Gastroesophageal sphincter (tissue), 4 donors: ENCODE data around the gene CTPS2. TPM values are rescaled to one million over a fixed set of nuclear protein-coding genes. Genes with fewer than 3 reads are reported as not detected.

Experiments used
- ATAC-seq: fragments of 150-250 bp; one replicate; pipeline ENCODE4 v1.9.1; 2016; ENCODE audit warnings: mild to moderate bottlenecking, moderate library complexity
- H3K27ac ChIP-seq, 4 donors: fragments of 200-600 bp; sonication (generic) in 3 of 4; 1 replicate in 3 of 4; 2 replicates in 1 of 4; pipeline ENCODE4 v1.5.1; 2016 to 2019
- H3K27me3 ChIP-seq: fragments of 200-600 bp; sonication (generic); one replicate; pipeline ENCODE4 v1.5.1; 2019
- H3K36me3 ChIP-seq, 2 donors: fragments of 200-600 bp; sonication (generic); one replicate each; pipeline ENCODE4 v1.5.1; 2019; ENCODE audit warnings: control low read depth in 1 of 2
- H3K4me1 ChIP-seq, 3 donors: fragments of 200-600 bp; sonication (generic); 1 replicate in 2 of 3; 2 replicates in 1 of 3; pipeline ENCODE4 v1.5.1; 2016 to 2019; ENCODE audit warnings: control low read depth in 2 of 3
- H3K4me3 ChIP-seq, 2 donors: fragments of 200-600 bp; sonication (generic); one replicate each; pipeline ENCODE4 v1.5.1; 2019; ENCODE audit warnings: mild to moderate bottlenecking in 1 of 2, moderate library complexity in 1 of 2
- H3K9me3 ChIP-seq, 3 donors: fragments of 200-600 bp; sonication (generic); one replicate each; pipeline ENCODE4 v1.5.1; 2017 to 2019; ENCODE audit warnings: control low read depth in 2 of 3
- CTCF ChIP-seq, 4 experiments: fragments of 200-600 bp in 2 of 4; fragments of 450-650 bp in 2 of 4; sonication (generic) in 1 of 4; IDR thresholded peaks; one replicate each; pipeline ENCODE4 v1.5.1; 2017 to 2019; ENCODE audit warnings: antibody characterized with exemption in 4 of 4, mild to moderate bottlenecking in 2 of 4, moderate library complexity in 2 of 4
- EP300 ChIP-seq: sonication (generic); formaldehyde crosslinking; IDR thresholded peaks from one replicate; pipeline ENCODE4 v1.6.1; 2017; ENCODE audit warnings: antibody characterized with exemption, mild to moderate bottlenecking
- POLR2A ChIP-seq, 2 donors: fragments of 450-650 bp; IDR thresholded peaks; one replicate each; pipeline ENCODE4 v1.6.1; 2017; ENCODE audit warnings: antibody characterized with exemption in 2 of 2, mild to moderate bottlenecking in 2 of 2, moderate library complexity in 1 of 2
- POLR2AphosphoS5 ChIP-seq: sonication (generic); formaldehyde crosslinking; IDR thresholded peaks from one replicate; pipeline ENCODE4 v1.6.1; 2017; ENCODE audit warnings: antibody characterized with exemption
- WGBS, 2 donors: methylation state at CpG; one replicate each; pipeline ENCODE4 v1.1.5; 2018; ENCODE audit warnings: low coverage in 1 of 2; 5-methylcytosine and 5-hydroxymethylcytosine counted together
- total RNA-seq, 4 donors: library from RNA; depleted of rRNA; stranded (reverse); fragments of >200 nt; gene quantifications; one replicate each; pipeline ENCODE4 v1.1.0, GENCODE V29; 2016

Gene CTPS2
- total RNA-seq, 4 donors from 2014 or later, result 12.1 to 20.5 (median 14.0) TPM

DNA sequence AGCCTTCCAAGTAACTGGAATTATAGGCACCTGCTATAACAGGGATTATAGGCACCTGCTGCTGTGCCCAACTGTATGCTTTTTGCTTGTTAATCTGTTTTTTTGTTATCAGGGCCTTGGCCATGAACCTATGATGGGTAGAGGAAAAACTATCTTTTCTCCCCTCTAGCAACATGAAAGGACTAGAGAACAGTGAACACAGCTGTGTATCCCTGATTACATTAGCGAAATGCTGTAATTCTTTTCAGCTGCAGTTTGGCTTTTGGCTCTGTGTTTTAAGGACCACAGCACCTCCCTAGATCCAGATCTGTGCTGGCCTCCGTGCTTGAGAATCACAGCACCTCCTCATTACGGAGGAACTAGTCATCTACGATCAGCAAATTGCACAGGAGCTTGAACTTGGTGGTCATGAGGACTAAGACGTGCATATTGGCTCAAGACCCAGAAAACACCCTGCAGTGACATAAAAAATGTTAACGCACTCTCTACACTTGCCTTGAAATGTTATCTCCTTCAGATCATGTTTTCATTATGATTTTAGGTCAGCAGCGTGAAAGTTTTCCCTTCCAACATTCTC, 120.2 kb downstream of the CTPS2 start:
- TF ChIP-seq CTCF (IDR thresholded peaks at IDR 0.05) (no peak), EP300 (no peak), POLR2AphosphoS5 (no peak), POLR2A (IDR thresholded peaks at IDR 0.05) (no peak)
- Histone ChIP-seq H3K27me3 (no peaks in the 10 kb centered on the region), H3K9me3 (no peaks in the 10 kb centered on the region), H3K36me3 (peaks cover 0 to 8% of the 10 kb centered on the region in 2 donors), H3K4me3 (no peak overlapping the region), H3K27ac (no peak overlapping the region), H3K4me1 (no peaks in the 10 kb centered on the region)
- 87 to 89% methylated on average over 5 to 6 of the region's 7 CpGs for WGBS, 2 donors
- no peak for ATAC-seq

DNA sequence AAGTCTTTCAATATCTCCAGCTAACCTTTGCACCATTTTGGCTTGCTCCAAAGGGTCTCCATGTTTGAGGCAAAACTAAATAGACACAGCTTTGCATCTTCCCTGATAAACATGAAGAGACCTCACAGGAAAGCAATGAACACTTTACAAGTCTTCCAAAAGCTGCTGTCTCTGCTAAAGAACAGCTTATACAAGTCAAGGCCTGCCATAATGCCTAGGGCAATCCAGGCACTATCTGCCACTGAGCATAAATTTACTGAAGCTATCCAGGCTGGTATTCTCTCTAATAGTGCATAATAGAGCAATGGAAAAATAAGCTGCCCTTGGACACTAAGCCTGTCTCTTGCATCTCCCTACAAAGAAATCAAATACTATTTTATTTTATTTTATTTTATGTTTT, 122.6 kb downstream of the CTPS2 start:
- H3K4me1 ChIP-seq, result no peaks in the 10 kb centered on the region
- H3K27ac ChIP-seq, result no peak overlapping the region
- H3K4me3 ChIP-seq, result no peak overlapping the region

GRCh38 chrX:16589211-16589610, 123.3 kb downstream of the CTPS2 start:
- Histone ChIP-seq H3K4me1 (no peaks in the 10 kb centered on the region), H3K4me3 (no peak overlapping the region), H3K36me3 (peaks cover 0 to 8% of the 10 kb centered on the region in 2 donors), H3K27ac (no peak overlapping the region), H3K27me3 (no peaks in the 10 kb centered on the region), H3K9me3 (no peaks in the 10 kb centered on the region)
- no peak for ATAC-seq
- no peak for TF ChIP-seq POLR2AphosphoS5
- no peak for TF ChIP-seq CTCF (IDR thresholded peaks at IDR 0.05)
- TF ChIP-seq POLR2A (IDR thresholded peaks at IDR 0.05), result no peak
- TF ChIP-seq EP300, result no peak
- WGBS, 2 donors, result 68% methylated on average over 2 of the region's 2 CpGs; no CpG with 5 or more reads in 1 of the 2 donors

More for the DNA sequence above, 122.6 kb downstream of the CTPS2 start:
- Histone ChIP-seq H3K36me3 (peaks cover 0 to 8% of the 10 kb centered on the region in 2 donors), H3K27me3 (no peaks in the 10 kb centered on the region), H3K9me3 (no peaks in the 10 kb centered on the region)
- TF ChIP-seq CTCF (IDR thresholded peaks at IDR 0.05), result no peak
- no peak for TF ChIP-seq POLR2AphosphoS5
- TF ChIP-seq EP300, result no peak
- no peak for TF ChIP-seq POLR2A (IDR thresholded peaks at IDR 0.05)
- no peak for ATAC-seq

- 57 to 86% methylated on average over 1 of the region's 1 CpG for WGBS, 2 donors
- Histone ChIP-seq H3K27ac (no peak overlapping the region), H3K9me3 (no peaks in the 10 kb centered on the region), H3K27me3 (no peaks in the 10 kb centered on the region), H3K36me3 (peaks cover 0 to 8% of the 10 kb centered on the region in 2 donors), H3K4me1 (no peaks in the 10 kb centered on the region), H3K4me3 (no peak overlapping the region)
- no peak for TF ChIP-seq CTCF (IDR thresholded peaks at IDR 0.05)
- TF ChIP-seq POLR2AphosphoS5, result no peak
- no peak for TF ChIP-seq EP300
- no peak for ATAC-seq
These were observed 124.2 kb downstream of the CTPS2 start for GRCh38 chrX:16588266-16588665.

DNA sequence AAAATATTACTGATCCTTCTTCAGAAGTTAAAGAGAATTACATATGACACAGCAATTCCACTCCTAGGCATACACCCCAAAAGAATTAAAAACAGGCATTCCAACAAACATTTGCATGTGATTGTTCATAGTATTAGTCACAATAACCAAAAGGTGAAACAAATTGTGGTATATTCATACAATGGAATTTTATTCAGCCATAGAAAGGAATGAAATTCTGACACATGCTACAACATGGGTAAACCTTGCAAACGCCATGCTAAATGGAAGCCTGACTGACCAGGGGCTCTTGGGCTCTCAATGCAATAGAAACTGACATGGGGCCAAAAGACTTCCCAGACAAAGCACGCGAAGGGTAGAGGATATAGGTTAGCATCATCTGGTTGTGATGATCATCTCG, 124.6 kb downstream of the CTPS2 start:
- Histone ChIP-seq H3K9me3 (no peaks in the 10 kb centered on the region), H3K36me3 (peaks cover 0 to 8% of the 10 kb centered on the region in 2 donors)

More for the DNA sequence above, 124.6 kb downstream of the CTPS2 start:
- H3K27ac ChIP-seq, result no peak overlapping the region
- no peak overlapping the region for H3K4me3 ChIP-seq
- no peaks in the 10 kb centered on the region for H3K4me1 ChIP-seq
- no CpG with 5 or more reads among the region's 4 CpGs for WGBS, 2 donors
- TF ChIP-seq EP300, result no peak
- TF ChIP-seq POLR2AphosphoS5, result no peak
- TF ChIP-seq CTCF (IDR thresholded peaks at IDR 0.05), result no peak
- no peak for TF ChIP-seq POLR2A (IDR thresholded peaks at IDR 0.05)
- no peaks in the 10 kb centered on the region for H3K27me3 ChIP-seq
- ATAC-seq, result no peak
